Measurements from ENCODE around the gene CCDC142. TPM values are rescaled to one million over a fixed set of nuclear protein-coding genes. Genes with fewer than 3 reads are reported as not detected.
"Not testable (repeated sequence)": the region's sequence is repeated elsewhere in the genome, so short reads cannot be mapped to it uniquely, and the experiment has no call there.

Gene CCDC142
- total RNA-seq, 1 experiment from 2014 or later, result 19.8 TPM

GRCh38 chr2:74459503-74460118 is 23.2 kb downstream of the CCDC142 start:
- Histone ChIP-seq H3K79me2 (ENCODE audit: low read depth) (peaks cover 39% of the 10 kb centered on the region), H3K4me2 (peak overlapping the region; percentile 99), H3K36me3 (ENCODE audit: low read depth) (peaks cover 15% of the 10 kb centered on the region), H3F3A (ENCODE audit: insufficient read depth, low read depth) (peaks cover 31% of the 10 kb centered on the region), H3K4me1 (replicated peaks; ENCODE audit: insufficient read depth) (peaks cover 24% of the 10 kb centered on the region), H3K4me3 (peak overlapping the region; percentile 93; the same call in 1 of the 2 replicates)
- H3K27me3 ChIP-seq (ENCODE audit: insufficient read depth, low read depth); H2AFZ ChIP-seq; H3K9me2 ChIP-seq (ENCODE audit: insufficient read depth); H3K9me3 ChIP-seq (ENCODE audit: insufficient read depth, low read depth); CTCF ChIA-PET; DNase-seq; BruUV-seq (replicated peaks); H4K20me1 ChIP-seq (ENCODE audit: insufficient read depth); H3K27ac ChIP-seq: not testable (repeated sequence)
- intact Hi-C loops (cut with micrococcal nuclease; ENCODE audit: unreplicated experiment), result loop anchor here (10.0 kb wide), 1 partner anchor 195 kb away; no protein-coding TSS in a partner anchor
- POLR2A ChIA-PET (ENCODE audit: unreplicated experiment), result interaction anchor here (0.6 kb wide), 1 partner anchor 23 kb away, joined by 5 read pairs; no protein-coding TSS in a partner anchor

GRCh38 chr2:74458938-74459363 is 23.8 kb downstream of the CCDC142 start:
- H3K36me3 ChIP-seq (ENCODE audit: low read depth), result peaks cover 15% of the 10 kb centered on the region
- TF ChIP-seq EZH2 (IDR thresholded peaks at IDR 0.05; ENCODE audit: low read depth) (no peak), CTCF (conservative IDR thresholded peaks at IDR 0.05) (no peak)
- H3K27ac ChIP-seq, result peak overlapping the region; percentile 29; the same call in 1 of the 2 replicates
- peaks cover 31% of the 10 kb centered on the region for H3F3A ChIP-seq (ENCODE audit: insufficient read depth, low read depth)
- no peaks in the 10 kb centered on the region for H3K9me2 ChIP-seq (ENCODE audit: insufficient read depth)
- no peaks in the 10 kb centered on the region for H3K27me3 ChIP-seq (ENCODE audit: insufficient read depth, low read depth)
- peaks cover 33% of the 10 kb centered on the region for H3K79me2 ChIP-seq (ENCODE audit: low read depth)
- no peaks in the 10 kb centered on the region for H4K20me1 ChIP-seq (ENCODE audit: insufficient read depth)
- ChIA-PET CTCF (no interaction called here), POLR2A (ENCODE audit: unreplicated experiment) (interaction anchor here (0.5 to 1.2 kb wide), 5 partner anchors 14 to 1218 kb away, joined by 4 to 8 read pairs (median 7); partner anchors contain the start of gene MRPL53)
- no TSS peak for BruUV-seq (replicated peaks)
- intact Hi-C loops (cut with micrococcal nuclease; ENCODE audit: unreplicated experiment), result loop anchor here (1.0 to 10.0 kb wide), 2 partner anchors 19 to 194 kb away; no protein-coding TSS in a partner anchor
- H3K4me1 ChIP-seq (replicated peaks; ENCODE audit: insufficient read depth), result peaks cover 24% of the 10 kb centered on the region
- 0 out of 2 replicates have a peak overlapping the region, but pooled peaks have one; percentile 73 for H2AFZ ChIP-seq
- peak overlapping the region; percentile 93 for H3K4me3 ChIP-seq
- no peaks in the 10 kb centered on the region for H3K9me3 ChIP-seq (ENCODE audit: insufficient read depth, low read depth)
- DNase-seq, result no peak
- H3K4me2 ChIP-seq, result peak overlapping the region; percentile 99

GRCh38 chr2:74458132-74458937 is 24.5 kb downstream of the CCDC142 start, which contains the start of gene WBP1:
TSS of gene WBP1 (plus strand) at chr2:74458438. CDS start at chr2:74458603, 165 bp downstream.
- peaks cover 15% of the 10 kb centered on the region for H3K36me3 ChIP-seq (ENCODE audit: low read depth)
- TF ChIP-seq CTCF (conservative IDR thresholded peaks at IDR 0.05) (no peak), EZH2 (IDR thresholded peaks at IDR 0.05; ENCODE audit: low read depth) (no peak)
- H3K4me1 ChIP-seq (replicated peaks; ENCODE audit: insufficient read depth), result peaks cover 22% of the 10 kb centered on the region
- peak within 1 kb of the TSS; percentile 29; the same call in 1 of the 2 replicates for H3K27ac ChIP-seq
- H3K9me3 ChIP-seq (ENCODE audit: insufficient read depth, low read depth), result no peaks in the 10 kb centered on the region
- H3F3A ChIP-seq (ENCODE audit: insufficient read depth, low read depth), result peaks cover 31% of the 10 kb centered on the region
- peaks cover 26% of the 10 kb centered on the region for H3K79me2 ChIP-seq (ENCODE audit: low read depth)
- intact Hi-C loops (cut with micrococcal nuclease; ENCODE audit: unreplicated experiment), result loop anchor here (1.0 to 10.0 kb wide), 2 partner anchors 18 to 194 kb away; no protein-coding TSS in a partner anchor
- no peaks in the 10 kb centered on the region for H4K20me1 ChIP-seq (ENCODE audit: insufficient read depth)
- ChIA-PET CTCF (no interaction called here), POLR2A (ENCODE audit: unreplicated experiment) (interaction anchor here (0.5 to 1.2 kb wide), 10 partner anchors 11 to 1218 kb away, joined by 3 to 9 read pairs (median 5); partner anchors contain the start of genes MRPL53 and TPRKB)
- H3K27me3 ChIP-seq (ENCODE audit: insufficient read depth, low read depth), result no peaks in the 10 kb centered on the region
- BruUV-seq (replicated peaks), result TSS peak; percentile 30
- H2AFZ ChIP-seq, result peak within 1 kb of the TSS; percentile 73
- peak; percentile 99 to 100 for DNase-seq
- H3K4me2 ChIP-seq, result peak within 1 kb of the TSS; percentile 99
- H3K9me2 ChIP-seq (ENCODE audit: insufficient read depth), result no peaks in the 10 kb centered on the region
- H3K4me3 ChIP-seq, result peak within 1 kb of the TSS; percentile 93
